HL-60 (cell line): ENCODE data around the gene LRRC73.
"Not testable (repeated sequence)": the region's sequence is repeated elsewhere in the genome, so short reads cannot be mapped to it uniquely, and the experiment has no call there.

Experiments used
- DNase-seq, 2 experiments: peaks; one replicate each; pipeline ENCODE4 v3.0.0-alpha.2; 2010 to 2020; ENCODE audit warnings: low read depth in 1 of 2, low spot score in 1 of 2
- H3K27ac ChIP-seq: fragments of 250-450 bp; sonication (Bioruptor Pico); replicated peaks from 2 replicates; pipeline ENCODE4 v1.5.1; 2020; ENCODE audit warnings: mild to moderate bottlenecking, moderate library complexity
- H3K27me3 ChIP-seq: fragments of 250-450 bp; sonication (Bioruptor Pico); 2 replicates; pipeline ENCODE4 v1.5.1; 2021; ENCODE audit warnings: mild to moderate bottlenecking, moderate library complexity; ENCODE audit not compliant: insufficient read depth, poor library complexity, severe bottlenecking
- H3K4me3 ChIP-seq: replicated peaks from 2 replicates; pipeline ENCODE4 v1.5.1; 2011; ENCODE audit warnings: mild to moderate bottlenecking, control low read depth, low read length; ENCODE audit not compliant: insufficient read depth
- GABPA ChIP-seq: IDR thresholded peaks from 2 replicates; pipeline ENCODE4 v1.6.1; 2012; ENCODE audit warnings: low read depth
- POLR2AphosphoS5 ChIP-seq: IDR thresholded peaks from 2 replicates; pipeline ENCODE4 v1.6.1; 2012; ENCODE audit warnings: low read depth
- SPI1 ChIP-seq: IDR thresholded peaks from 2 replicates; pipeline ENCODE4 v1.6.1; 2012; ENCODE audit warnings: low read depth, mild to moderate bottlenecking, borderline replicate concordance
- TF ChIP-seq, protein P1 (sequence below): IDR thresholded peaks from one replicate; pipeline ENCODE4 v1.5.1; 2011; ENCODE audit warnings: low read length, control low read depth, inconsistent platforms; ENCODE audit not compliant: insufficient read depth
- TF ChIP-seq, protein P2 (sequence below): IDR thresholded peaks from 2 replicates; pipeline ENCODE4 v1.6.1; 2012; ENCODE audit warnings: low read depth; ENCODE audit not compliant: insufficient replicate concordance

Gene LRRC73

DNA sequence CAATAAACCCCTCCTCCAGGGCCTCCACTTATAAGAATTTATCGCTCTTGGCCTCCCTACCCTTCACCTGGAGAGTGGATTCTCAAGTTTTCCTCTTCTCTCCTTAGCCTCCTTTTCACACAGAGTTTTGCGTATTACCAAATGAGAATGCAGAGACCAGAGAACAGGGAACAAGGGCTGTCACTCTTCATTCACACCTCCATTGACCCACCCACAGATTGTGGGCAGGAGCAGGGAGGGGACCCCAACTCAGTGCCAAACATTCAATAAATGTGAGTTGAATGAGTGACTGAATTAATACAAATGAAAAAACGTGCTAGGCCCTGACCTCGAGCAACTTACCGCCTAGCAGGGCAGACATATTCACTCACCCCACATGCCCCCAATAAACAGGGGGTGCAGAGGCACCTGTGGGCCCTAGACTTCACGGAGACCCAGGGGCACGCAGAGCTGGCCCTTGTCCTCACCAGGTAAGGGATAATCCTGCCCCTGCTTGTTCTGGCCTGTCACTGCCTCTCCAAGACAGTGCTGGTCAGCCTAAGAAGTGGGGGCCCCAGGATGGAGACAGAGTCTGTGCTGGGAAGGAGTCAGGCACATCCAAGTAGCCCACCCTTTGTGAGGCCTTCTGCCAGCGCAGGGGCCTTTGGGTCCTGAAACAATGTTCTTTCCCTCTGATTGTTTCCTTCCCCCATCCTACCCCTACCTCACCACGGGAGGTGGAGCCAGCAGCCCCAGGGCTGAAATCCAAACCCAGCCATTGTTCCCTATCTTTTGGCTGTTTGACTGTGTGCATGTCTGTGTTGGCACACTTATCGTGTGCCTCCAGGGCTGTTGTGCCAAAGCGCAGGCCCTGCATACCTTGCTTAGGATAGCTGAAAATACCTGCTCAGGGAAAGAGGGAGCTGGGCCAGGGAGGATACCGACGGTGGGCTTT is 41.1 kb downstream of the LRRC73 start:
- no peak for DNase-seq
- no peak overlapping the region for H3K4me3 ChIP-seq
- H3K27me3 ChIP-seq = no peaks in the 10 kb centered on the region
- TF ChIP-seq POLR2AphosphoS5 (no peak), GABPA (no peak), SPI1 (no peak)
- TF ChIP-seq, protein P1, sequence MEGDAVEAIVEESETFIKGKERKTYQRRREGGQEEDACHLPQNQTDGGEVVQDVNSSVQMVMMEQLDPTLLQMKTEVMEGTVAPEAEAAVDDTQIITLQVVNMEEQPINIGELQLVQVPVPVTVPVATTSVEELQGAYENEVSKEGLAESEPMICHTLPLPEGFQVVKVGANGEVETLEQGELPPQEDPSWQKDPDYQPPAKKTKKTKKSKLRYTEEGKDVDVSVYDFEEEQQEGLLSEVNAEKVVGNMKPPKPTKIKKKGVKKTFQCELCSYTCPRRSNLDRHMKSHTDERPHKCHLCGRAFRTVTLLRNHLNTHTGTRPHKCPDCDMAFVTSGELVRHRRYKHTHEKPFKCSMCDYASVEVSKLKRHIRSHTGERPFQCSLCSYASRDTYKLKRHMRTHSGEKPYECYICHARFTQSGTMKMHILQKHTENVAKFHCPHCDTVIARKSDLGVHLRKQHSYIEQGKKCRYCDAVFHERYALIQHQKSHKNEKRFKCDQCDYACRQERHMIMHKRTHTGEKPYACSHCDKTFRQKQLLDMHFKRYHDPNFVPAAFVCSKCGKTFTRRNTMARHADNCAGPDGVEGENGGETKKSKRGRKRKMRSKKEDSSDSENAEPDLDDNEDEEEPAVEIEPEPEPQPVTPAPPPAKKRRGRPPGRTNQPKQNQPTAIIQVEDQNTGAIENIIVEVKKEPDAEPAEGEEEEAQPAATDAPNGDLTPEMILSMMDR = no peak
- TF ChIP-seq, protein P2, sequence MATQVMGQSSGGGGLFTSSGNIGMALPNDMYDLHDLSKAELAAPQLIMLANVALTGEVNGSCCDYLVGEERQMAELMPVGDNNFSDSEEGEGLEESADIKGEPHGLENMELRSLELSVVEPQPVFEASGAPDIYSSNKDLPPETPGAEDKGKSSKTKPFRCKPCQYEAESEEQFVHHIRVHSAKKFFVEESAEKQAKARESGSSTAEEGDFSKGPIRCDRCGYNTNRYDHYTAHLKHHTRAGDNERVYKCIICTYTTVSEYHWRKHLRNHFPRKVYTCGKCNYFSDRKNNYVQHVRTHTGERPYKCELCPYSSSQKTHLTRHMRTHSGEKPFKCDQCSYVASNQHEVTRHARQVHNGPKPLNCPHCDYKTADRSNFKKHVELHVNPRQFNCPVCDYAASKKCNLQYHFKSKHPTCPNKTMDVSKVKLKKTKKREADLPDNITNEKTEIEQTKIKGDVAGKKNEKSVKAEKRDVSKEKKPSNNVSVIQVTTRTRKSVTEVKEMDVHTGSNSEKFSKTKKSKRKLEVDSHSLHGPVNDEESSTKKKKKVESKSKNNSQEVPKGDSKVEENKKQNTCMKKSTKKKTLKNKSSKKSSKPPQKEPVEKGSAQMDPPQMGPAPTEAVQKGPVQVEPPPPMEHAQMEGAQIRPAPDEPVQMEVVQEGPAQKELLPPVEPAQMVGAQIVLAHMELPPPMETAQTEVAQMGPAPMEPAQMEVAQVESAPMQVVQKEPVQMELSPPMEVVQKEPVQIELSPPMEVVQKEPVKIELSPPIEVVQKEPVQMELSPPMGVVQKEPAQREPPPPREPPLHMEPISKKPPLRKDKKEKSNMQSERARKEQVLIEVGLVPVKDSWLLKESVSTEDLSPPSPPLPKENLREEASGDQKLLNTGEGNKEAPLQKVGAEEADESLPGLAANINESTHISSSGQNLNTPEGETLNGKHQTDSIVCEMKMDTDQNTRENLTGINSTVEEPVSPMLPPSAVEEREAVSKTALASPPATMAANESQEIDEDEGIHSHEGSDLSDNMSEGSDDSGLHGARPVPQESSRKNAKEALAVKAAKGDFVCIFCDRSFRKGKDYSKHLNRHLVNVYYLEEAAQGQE = no peak
- no peak overlapping the region for H3K27ac ChIP-seq

DNA sequence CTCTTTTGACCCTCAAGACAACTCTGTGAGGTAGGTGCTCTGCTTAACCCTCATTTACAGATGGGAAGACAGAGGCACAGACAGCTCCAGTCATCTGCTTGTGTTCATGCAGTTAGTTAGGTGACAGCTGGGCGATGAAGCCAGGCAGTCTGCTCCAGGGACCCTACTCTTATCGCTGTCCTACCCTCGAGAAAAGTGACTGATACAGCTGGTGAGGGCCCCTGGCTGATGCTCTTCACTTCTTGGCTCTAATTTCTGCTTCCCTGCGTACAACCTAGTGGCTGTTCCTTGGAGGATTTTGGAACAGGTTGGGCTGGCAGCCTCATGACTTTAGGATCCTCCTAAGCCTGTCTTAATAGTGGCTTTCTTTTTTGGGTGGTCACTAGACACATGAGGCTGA is 41.9 kb downstream of the LRRC73 start:
- TF ChIP-seq, protein P1 = no peak
- TF ChIP-seq, protein P2 = no peak
- TF ChIP-seq SPI1 (no peak), POLR2AphosphoS5 (no peak), GABPA (no peak)
- H3K27me3 ChIP-seq = no peaks in the 10 kb centered on the region
- DNase-seq = no peak

DNA sequence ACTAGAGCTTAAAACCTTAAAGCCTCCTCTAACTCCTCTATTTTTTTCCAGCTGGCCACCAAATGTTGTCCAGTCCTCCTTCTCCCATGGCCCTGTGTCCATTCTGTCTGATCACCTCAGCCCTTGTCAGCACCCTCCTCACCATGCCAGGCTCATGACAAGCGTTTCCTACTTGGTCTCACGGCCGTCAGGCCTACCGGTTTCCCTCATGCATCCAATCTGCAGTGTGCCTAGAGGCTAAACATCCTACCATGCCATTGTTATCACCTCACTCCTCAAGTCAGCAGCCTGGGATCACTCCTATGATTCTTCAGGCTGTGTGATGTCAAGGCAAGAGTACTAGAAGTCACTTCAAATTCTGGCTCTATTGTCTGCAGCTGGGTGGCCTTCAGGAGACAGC is 42.4 kb downstream of the LRRC73 start:
- Histone ChIP-seq H3K27ac (no peak overlapping the region), H3K27me3 (no peaks in the 10 kb centered on the region), H3K4me3 (no peak overlapping the region)
- no peak for TF ChIP-seq SPI1
- TF ChIP-seq, protein P1 = no peak
- no peak for DNase-seq

More for the DNA sequence above, 41.9 kb downstream of the LRRC73 start:
- no peak overlapping the region for H3K4me3 ChIP-seq
- H3K27ac ChIP-seq = no peak overlapping the region

DNA sequence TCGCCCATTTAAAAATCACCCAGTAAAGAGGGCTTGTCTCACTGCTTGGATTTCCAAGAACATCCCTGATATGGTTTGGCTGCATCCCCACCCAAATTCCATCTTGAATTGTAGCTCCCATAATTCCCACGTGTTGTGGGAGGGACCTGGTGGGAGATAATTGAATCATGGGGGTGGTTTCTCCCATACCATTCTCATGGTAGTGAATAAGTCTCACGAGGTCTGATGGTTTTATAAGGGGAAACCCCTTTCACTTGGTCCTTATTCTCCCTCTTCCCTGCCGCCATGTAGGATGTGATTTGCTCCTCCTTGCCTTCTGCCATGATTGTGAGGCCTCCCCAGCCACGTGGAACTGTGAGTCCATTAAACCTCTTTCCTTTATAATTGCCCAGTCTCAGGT is 42.9 kb downstream of the LRRC73 start:
- H3K27ac ChIP-seq, H3K4me3 ChIP-seq, H3K27me3 ChIP-seq, DNase-seq: not testable (repeated sequence)
